Activated CD8-positive, alpha-beta T cell treated with anti-CD3 and anti-CD28 coated beads for 36 hours (primary cell): ENCODE data around the gene ITGA5. TPM values are rescaled to one million over a fixed set of nuclear protein-coding genes. Genes with fewer than 3 reads are reported as not detected.

Experiments
- ATAC-seq: fragments of 200-7000 bp; cut with Tn5 transposase; one replicate; pipeline ENCODE4 v1.10.0; 2021; ENCODE audit warnings: mild to moderate bottlenecking, moderate library complexity
- CTCF ChIA-PET: fragments of 350-600 bp; sonication (Branson Sonifier 250); formaldehyde crosslinking; loops from one replicate; lab custom pipeline; 2021; ENCODE audit warnings: antibody characterized with exemption; lab: Charles Lee
- POLR2A ChIA-PET: fragments of 350-600 bp; sonication (Branson Sonifier 250); formaldehyde crosslinking; loops from one replicate; lab custom pipeline; 2021; ENCODE audit warnings: antibody characterized with exemption; lab: Charles Lee
- DNase-seq: peaks from one replicate; pipeline ENCODE4 v3.0.0-alpha.2; 2020
- H3K27ac Mint-ChIP-seq: one replicate; pipeline ENCODE4 v1.8.0; 2021; ENCODE audit warnings: mild to moderate bottlenecking, mixed read lengths
- H3K27me3 Mint-ChIP-seq: one replicate; pipeline ENCODE4 v1.8.0; 2021; ENCODE audit warnings: mixed read lengths
- H3K36me3 Mint-ChIP-seq: one replicate; pipeline ENCODE4 v1.8.0; 2021; ENCODE audit warnings: low read depth, mixed read lengths
- H3K4me1 Mint-ChIP-seq: one replicate; pipeline ENCODE4 v1.8.0; 2021; ENCODE audit warnings: low read depth, mixed read lengths
- H3K4me3 Mint-ChIP-seq: one replicate; pipeline ENCODE4 v1.8.0; 2021; ENCODE audit warnings: mild to moderate bottlenecking, moderate library complexity, mixed read lengths
- H3K9me3 Mint-ChIP-seq: one replicate; pipeline ENCODE4 v1.8.0; 2021; ENCODE audit warnings: mixed read lengths
- intact Hi-C: fragments of 100-400 bp; cut with micrococcal nuclease; formaldehyde crosslinking; loops from one replicate; pipeline ENCODE4 v1.10.0; 2022
- total RNA-seq, 2 experiments: library from RNA; stranded (reverse); gene quantifications; one replicate each; pipeline ENCODE4 v1.2.3, GENCODE V29; 2021
- TF ChIP-seq, protein P1 (sequence below): fragments of 200-600 bp; IDR thresholded peaks from one replicate; pipeline ENCODE4 v1.8.0; 2022; ENCODE audit warnings: antibody characterized with exemption, mild to moderate bottlenecking

Gene ITGA5
- total RNA-seq, 2 experiments from 2014 or later, result 35.2 to 36.6 TPM

DNA sequence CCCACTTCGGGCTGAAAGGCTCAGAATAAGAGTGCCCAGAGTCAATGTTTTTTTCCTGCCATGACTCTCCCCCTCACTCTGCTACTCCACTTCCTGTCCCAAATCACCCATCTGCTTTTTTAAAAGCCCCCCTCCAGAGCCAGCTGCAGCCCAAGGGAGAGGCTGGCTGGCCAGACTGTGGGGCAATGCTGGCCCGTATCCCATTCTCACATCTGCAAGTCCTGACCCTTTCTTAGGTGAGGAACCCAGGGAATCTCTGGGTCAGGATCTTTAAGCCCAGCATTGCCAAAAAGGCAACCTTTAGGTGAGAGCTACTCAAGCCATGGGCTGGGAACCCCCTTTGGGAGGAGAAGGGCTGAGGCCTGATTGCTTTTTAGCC, 1.7 kb upstream of the ITGA5 start:
- POLR2A ChIA-PET, result interaction anchor here (1.6 to 2.3 kb wide), 2 partner anchors 9 to 17 kb away, joined by 5 to 10 read pairs; no protein-coding TSS in a partner anchor
- Mint-ChIP-seq H3K4me3 (peak overlapping the region; percentile 34), H3K27me3 (no peaks in the 10 kb centered on the region), H3K4me1 (peaks cover 45% of the 10 kb centered on the region), H3K27ac (peak overlapping the region; percentile 44), H3K9me3 (no peaks in the 10 kb centered on the region), H3K36me3 (no peaks in the 10 kb centered on the region)
- DNase-seq, result no peak
- intact Hi-C loops, result no loop called here
- CTCF ChIA-PET, result interaction anchor here (12.1 to 14.7 kb wide), 2 partner anchors 14 to 20 kb away, joined by 164 to 330 read pairs; no protein-coding TSS in a partner anchor
- TF ChIP-seq, protein P1, sequence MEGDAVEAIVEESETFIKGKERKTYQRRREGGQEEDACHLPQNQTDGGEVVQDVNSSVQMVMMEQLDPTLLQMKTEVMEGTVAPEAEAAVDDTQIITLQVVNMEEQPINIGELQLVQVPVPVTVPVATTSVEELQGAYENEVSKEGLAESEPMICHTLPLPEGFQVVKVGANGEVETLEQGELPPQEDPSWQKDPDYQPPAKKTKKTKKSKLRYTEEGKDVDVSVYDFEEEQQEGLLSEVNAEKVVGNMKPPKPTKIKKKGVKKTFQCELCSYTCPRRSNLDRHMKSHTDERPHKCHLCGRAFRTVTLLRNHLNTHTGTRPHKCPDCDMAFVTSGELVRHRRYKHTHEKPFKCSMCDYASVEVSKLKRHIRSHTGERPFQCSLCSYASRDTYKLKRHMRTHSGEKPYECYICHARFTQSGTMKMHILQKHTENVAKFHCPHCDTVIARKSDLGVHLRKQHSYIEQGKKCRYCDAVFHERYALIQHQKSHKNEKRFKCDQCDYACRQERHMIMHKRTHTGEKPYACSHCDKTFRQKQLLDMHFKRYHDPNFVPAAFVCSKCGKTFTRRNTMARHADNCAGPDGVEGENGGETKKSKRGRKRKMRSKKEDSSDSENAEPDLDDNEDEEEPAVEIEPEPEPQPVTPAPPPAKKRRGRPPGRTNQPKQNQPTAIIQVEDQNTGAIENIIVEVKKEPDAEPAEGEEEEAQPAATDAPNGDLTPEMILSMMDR, result no peak
- no peak for ATAC-seq

DNA sequence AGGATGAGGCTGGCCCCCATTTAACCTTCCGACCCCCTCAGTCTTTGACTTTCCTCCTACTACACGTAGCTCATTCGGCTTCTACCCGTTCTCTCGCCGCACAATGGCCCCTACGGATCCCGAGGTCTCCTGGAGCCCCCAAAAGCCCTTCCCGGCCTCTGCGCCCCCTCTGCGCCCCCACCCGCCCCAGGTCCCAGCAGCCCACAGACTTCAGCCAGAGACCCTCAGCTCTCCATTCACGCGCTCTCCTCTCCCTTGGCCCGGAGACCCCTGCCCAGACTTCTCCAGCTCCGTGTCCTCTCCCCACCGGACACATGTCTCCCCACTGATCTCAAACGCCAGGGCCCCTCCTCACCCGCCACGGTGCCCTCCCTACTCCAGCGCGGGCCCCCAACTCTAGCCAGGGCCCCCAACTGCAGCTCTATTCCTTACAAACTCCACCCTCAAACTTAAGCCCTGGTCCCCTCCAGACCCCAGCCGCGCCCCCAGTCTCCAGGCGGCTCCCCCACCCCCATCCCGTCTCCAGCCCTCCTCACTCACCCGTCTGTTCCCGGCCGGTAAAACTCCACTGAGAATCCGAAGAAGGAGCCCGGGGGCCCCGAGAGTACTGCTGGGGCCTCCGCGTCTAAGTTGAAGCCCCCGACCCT, 502 bp downstream of the ITGA5 start:
- Mint-ChIP-seq H3K9me3 (no peaks in the 10 kb centered on the region), H3K27ac (peak overlapping the region; percentile 94), H3K4me1 (peaks cover 63% of the 10 kb centered on the region), H3K36me3 (no peaks in the 10 kb centered on the region), H3K27me3 (no peaks in the 10 kb centered on the region), H3K4me3 (peak overlapping the region; percentile 89)
- ChIA-PET CTCF (interaction anchor here (0.9 to 14.7 kb wide), 4 partner anchors 16 to 108 kb away, joined by 3 to 330 read pairs (median 94); no protein-coding TSS in a partner anchor), POLR2A (interaction anchor here (0.8 to 1.4 kb wide), 5 partner anchors 9 to 78 kb away, joined by 3 to 5 read pairs (median 3); no protein-coding TSS in a partner anchor)
- no peak for DNase-seq
- TF ChIP-seq, protein P1, result no peak
- peak; percentile 10 for ATAC-seq
- intact Hi-C loops, result no loop called here

DNA sequence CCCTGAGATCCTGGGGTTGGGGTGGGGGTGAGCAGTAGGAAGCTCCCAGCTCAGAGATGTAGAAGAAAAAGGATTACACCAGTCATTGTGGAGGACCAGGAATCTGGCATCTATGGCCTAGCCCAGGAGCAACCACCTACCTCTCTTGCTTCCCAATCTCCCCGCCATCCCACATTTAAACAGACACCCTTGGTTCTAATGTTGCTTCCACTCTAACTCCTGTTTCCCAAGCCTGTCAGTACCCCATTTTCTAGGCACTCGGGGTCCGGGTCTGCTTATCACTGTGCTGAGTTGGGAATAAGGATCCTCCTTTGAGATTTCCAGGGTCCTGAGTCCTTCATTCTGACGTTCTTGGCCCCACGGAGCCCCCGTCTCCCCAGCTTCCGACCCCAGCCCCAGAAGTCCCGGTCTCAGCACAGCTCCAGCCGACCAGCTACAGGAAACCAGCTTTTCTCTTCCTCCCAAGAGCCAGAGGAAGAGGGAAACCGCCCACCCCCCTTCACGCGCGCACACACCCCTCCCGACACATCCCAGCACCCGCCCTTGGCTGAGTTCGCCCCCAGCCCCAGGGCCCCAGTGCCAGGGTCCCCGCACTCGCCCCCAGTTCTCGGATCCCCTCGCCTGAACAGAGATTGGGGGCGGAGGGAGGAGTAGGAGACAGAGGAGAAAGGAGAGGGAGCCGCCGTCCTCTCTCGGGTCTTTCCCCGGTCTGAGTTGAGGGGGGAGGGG, 1.2 kb downstream of the ITGA5 start:
- POLR2A ChIA-PET, result interaction anchor here (0.8 to 1.6 kb wide), 6 partner anchors 11 to 79 kb away, joined by 3 to 5 read pairs (median 3); partner anchors contain the start of gene ZNF385A
- ATAC-seq (peak; percentile 22), DNase-seq (peak; percentile 49)
- intact Hi-C loops, result no loop called here
- no peaks in the 10 kb centered on the region for H3K27me3 Mint-ChIP-seq
- TF ChIP-seq, protein P1, result no peak
- peak overlapping the region; percentile 89 for H3K4me3 Mint-ChIP-seq
- H3K27ac Mint-ChIP-seq, result peak overlapping the region; percentile 94
- no peaks in the 10 kb centered on the region for H3K36me3 Mint-ChIP-seq
- H3K4me1 Mint-ChIP-seq, result peaks cover 64% of the 10 kb centered on the region
- CTCF ChIA-PET, result interaction anchor here (0.9 to 14.7 kb wide), 4 partner anchors 17 to 109 kb away, joined by 3 to 330 read pairs (median 94); no protein-coding TSS in a partner anchor
- H3K9me3 Mint-ChIP-seq, result no peaks in the 10 kb centered on the region

DNA sequence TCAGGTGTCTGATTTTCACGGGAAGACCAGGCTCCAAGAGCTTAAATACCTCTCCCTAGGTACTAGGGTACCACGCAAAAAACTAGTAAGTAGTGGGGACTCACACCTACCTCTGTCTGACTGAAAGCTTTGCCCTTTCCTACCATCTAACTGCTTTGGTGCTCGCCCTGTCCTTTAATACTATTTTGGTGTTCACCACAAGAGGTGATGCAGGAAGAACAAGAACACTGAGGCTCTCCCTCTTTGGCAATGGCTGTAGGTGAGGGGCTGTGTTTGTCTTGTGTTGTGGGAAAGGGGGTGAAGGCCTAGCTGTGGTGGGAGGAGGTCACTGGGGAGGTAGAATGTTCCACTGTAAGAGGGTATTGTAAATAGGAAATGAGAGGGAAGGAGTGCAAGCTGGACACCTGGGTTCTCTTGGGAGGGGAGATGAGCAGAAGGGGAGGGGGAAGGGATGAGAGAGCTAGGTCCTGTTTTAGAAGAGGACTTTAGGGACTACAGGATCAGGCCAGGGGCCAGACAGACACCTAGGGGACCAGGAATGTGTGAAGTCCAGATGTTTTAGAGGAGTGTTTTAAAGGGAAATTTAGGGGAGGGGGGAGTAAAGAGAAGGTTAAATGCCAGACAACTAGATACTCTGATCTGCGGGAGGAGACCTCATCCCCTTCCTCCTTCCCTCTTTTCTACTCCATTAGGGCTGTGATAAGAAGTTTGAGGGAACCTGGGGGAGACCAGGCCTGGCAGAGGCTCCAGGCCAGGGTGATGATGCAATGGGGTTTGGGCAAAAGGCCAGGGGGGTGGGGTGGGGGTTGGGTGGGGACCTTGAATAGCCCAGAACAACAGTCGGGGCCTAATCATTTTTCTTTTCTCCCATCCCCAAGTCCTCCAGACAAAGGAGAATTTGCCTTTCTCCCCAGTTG, 2.1 kb downstream of the ITGA5 start:
- Mint-ChIP-seq H3K27me3 (no peaks in the 10 kb centered on the region), H3K4me3 (peak overlapping the region; percentile 89), H3K4me1 (peaks cover 72% of the 10 kb centered on the region), H3K36me3 (no peaks in the 10 kb centered on the region), H3K9me3 (no peaks in the 10 kb centered on the region), H3K27ac (peak overlapping the region; percentile 94)
- ATAC-seq (no peak), DNase-seq (no peak)
- intact Hi-C loops, result no loop called here
- CTCF ChIA-PET, result interaction anchor here (1.5 to 14.7 kb wide), 7 partner anchors 16 to 165 kb away, joined by 3 to 330 read pairs (median 6); no protein-coding TSS in a partner anchor
- TF ChIP-seq, protein P1, result no peak
- POLR2A ChIA-PET, result interaction anchor here (0.9 to 2.3 kb wide), 8 partner anchors 11 to 792 kb away, joined by 3 to 10 read pairs (median 4); partner anchors contain the start of gene ZNF385A
